Activated T-helper 17 cell treated with anti-CD3 and anti-CD28 coated beads, Interleukin-2, amount 50 U/mL, for 72 hours (primary cell): ENCODE data around the gene WDR62. TPM values are rescaled to one million over a fixed set of nuclear protein-coding genes. Genes with fewer than 3 reads are reported as not detected.
"Not testable (repeated sequence)": the region's sequence is repeated elsewhere in the genome, so short reads cannot be mapped to it uniquely, and the experiment has no call there.

Experiments used
- ATAC-seq: fragments of 150-1000 bp; cut with Tn5 transposase; replicated peaks from 2 replicates; pipeline ENCODE4 v1.10.0; 2021; ENCODE audit warnings: mild to moderate bottlenecking, moderate library complexity
- H3K27ac Mint-ChIP-seq: one replicate; pipeline ENCODE4 v1.8.0; 2022; ENCODE audit warnings: mixed read lengths
- H3K27me3 Mint-ChIP-seq: one replicate; pipeline ENCODE4 v1.8.0; 2022; ENCODE audit warnings: mixed read lengths
- H3K36me3 Mint-ChIP-seq: one replicate; pipeline ENCODE4 v1.8.0; 2022; ENCODE audit warnings: low read depth, mild to moderate bottlenecking, mixed read lengths
- H3K4me1 Mint-ChIP-seq: one replicate; pipeline ENCODE4 v1.8.0; 2022; ENCODE audit warnings: mixed read lengths
- H3K4me3 Mint-ChIP-seq: one replicate; pipeline ENCODE4 v1.8.0; 2022; ENCODE audit warnings: mild to moderate bottlenecking, mixed read lengths
- H3K9me3 Mint-ChIP-seq: one replicate; pipeline ENCODE4 v1.8.0; 2022; ENCODE audit warnings: mixed read lengths
- total RNA-seq, 2 donors: library from RNA; stranded (reverse); gene quantifications; one replicate each; pipeline ENCODE4 v1.2.3, GENCODE V29; 2022

WDR62 gene
- total RNA-seq, 2 donors from 2014 or later = 19.3 to 33.2 TPM

DNA sequence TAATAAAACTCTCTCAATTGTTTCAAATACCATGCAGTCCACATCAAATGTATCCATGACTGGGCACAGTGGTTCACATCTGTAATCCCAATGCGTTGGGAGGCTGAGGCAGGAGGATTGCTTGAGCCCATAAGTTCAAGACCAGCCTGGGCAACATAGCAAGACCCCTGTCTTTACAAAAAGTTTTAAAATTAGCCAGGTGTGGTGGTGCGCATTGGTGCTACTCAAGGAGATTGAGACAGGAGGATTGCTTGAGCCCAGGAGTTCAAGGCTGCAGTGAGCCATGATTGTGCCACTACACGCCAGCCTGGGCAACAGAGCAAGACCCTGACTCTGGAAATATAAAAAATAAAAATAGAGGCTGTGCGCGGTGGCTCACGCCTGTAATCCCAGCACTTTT lies 27.0 kb upstream of the WDR62 start:
- no peaks in the 10 kb centered on the region for H3K9me3 Mint-ChIP-seq
- no peak overlapping the region for H3K4me3 Mint-ChIP-seq
- H3K4me1 Mint-ChIP-seq = peaks cover 5% of the 10 kb centered on the region
- H3K36me3 Mint-ChIP-seq = peaks cover 28% of the 10 kb centered on the region
- no peaks in the 10 kb centered on the region for H3K27me3 Mint-ChIP-seq
- H3K27ac Mint-ChIP-seq = no peak overlapping the region
- ATAC-seq = no peak

DNA sequence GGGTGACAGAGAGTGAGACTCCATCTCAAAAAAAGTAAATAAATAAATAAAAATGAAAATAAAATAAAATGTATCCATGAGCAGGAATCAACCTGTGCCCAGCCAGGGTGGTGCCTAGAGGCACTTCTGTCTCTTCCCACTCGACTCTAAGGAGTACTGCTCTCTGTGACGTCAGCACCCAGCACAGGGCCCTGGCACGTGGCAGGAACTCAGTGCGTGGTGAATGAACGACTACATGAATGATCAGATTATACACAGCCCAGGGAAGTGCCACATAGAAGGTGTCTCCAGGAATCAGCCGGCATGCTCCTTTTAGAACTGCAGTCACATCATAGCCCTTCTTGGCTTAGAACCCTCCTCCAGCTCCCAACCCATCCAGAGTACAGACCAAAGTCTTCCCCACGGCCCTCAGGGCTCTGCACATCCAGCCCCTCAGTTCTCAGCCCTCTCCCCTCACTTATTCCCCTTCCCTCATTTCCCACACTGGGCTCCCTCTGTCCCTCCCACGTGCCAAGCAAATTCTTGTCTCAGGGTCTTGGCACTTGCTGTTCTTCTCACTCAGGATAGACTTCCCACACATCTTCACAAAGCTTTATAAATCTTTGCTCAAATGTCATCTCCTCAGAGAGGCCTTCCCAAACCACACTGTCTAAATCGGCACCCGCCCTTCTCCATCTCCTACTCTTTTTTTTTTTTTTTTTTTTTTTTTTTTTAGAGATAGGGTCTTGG lies 26.2 kb upstream of the WDR62 start:
- ATAC-seq = no peak
- Mint-ChIP-seq H3K9me3 (no peaks in the 10 kb centered on the region), H3K4me3 (no peak overlapping the region), H3K27ac (no peak overlapping the region), H3K27me3 (no peaks in the 10 kb centered on the region), H3K4me1 (peaks cover 5% of the 10 kb centered on the region), H3K36me3 (peaks cover 22% of the 10 kb centered on the region)

DNA sequence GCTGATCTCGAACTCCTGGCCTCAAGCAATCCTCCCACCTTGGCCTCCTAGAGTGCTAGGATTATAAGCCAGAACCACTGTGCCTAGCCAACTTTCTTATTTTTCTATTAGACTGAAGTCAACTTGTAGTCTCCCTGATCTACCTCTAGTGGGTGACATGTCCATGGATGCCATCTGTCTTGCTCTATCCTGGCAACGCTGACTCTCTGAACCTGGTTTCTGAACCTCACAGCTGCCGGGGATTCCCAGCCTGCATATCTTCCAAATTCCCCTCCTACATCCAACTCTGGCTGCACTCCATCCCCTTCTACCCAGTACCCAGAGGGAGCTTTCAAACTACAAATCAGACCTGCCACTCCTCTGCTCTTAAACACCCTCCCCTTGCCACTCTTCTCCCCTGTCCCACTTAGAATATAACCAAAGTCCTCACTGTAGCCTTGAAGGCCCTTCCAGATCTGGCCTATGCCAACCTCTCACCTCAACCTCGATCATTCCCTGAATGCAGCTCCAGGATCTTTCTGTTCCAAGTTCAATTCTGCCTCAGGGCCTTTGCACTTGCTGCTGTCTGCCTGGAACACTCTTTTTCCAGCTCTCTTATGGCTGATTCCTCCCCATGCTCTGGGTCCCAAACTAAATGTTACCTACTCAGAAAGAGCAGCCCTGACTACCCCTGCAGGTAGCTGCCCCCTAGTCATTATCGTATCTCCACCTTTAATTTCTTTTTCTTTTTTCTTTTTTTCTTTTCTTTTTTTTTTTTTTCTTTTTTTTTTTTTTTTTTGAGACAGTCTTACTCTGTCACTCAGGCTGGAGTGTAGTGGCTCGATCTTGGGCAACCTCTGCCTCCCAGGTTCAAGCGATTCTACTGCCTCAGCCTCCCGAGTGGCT lies 24.2 kb upstream of the WDR62 start:
- H3K4me3 Mint-ChIP-seq = no peak overlapping the region
- peak; percentile 23 for ATAC-seq
- no peaks in the 10 kb centered on the region for H3K27me3 Mint-ChIP-seq
- H3K4me1 Mint-ChIP-seq = peaks cover 9% of the 10 kb centered on the region
- peaks cover 27% of the 10 kb centered on the region for H3K36me3 Mint-ChIP-seq
- H3K9me3 Mint-ChIP-seq = no peaks in the 10 kb centered on the region
- no peak overlapping the region for H3K27ac Mint-ChIP-seq

DNA sequence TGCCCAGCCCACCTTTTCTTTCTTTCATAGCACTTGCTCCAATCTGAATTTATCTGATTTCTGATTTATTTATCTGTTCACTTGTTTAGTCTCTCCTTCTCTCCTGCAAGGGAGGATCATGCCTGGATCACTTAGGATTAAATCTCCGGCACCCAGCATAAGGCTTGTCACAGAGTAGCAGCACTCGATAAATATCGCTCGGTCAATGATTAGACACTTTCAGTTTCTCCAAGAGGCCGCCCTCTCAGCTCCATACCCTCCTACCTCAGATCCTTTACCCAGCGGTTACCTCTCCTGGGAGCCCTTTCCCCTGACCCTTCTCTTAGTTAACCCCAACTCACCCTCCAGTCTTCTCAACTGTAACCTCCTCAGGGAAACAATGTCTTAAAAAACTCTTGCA lies 23.4 kb upstream of the WDR62 start:
- no peak for ATAC-seq
- Mint-ChIP-seq H3K9me3 (no peaks in the 10 kb centered on the region), H3K27ac (no peak overlapping the region), H3K27me3 (no peaks in the 10 kb centered on the region), H3K4me1 (peaks cover 15% of the 10 kb centered on the region), H3K36me3 (peaks cover 27% of the 10 kb centered on the region), H3K4me3 (no peak overlapping the region)

DNA sequence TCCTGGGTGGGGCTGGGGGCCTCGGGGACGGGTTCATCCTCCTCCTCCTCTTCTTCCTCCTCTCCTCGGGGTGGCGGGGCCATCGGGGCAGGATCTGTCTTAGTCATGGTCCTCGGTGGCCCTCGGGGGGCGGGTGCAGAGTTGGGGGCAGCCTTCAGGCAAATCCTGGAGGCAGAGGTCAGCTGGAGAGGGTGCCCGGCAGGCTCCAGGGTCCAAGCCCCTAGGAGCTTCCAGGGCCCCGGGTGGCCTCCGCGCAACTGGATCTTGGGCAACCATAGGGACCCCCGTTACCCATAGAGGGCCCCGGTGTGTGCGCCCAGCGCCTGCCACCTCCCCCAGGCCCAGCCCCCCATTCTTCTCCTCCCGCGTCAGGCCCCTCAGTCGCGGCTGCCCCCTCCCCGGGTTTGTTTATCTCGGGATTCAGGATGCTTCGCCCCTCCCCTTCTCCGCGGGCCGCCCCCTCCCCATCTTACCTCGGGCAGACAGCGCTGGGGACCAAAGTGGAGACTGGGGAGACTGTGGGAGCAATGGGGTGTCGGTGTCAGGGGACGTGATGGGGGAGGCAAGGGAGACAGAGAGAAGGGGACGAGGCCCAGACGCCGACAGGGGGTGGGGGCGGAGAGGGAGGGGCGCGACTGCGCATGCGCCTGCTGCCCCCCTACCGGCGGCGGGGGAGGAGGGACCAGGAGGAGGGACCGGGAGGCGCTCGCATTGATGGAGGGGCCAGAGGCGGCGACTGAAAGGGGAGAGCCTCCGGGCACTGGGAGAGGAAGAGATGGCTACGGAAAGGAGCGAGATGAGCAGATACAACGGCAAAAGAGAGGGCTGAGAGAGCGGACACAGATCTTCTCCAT lies 22.2 kb upstream of the WDR62 start, which contains the start of gene CLIP3:
Gene CLIP3 (minus strand): TSS at position 623 of the 854 bp plus-strand sequence. CDS start 516 bp downstream, at position 107.
- Mint-ChIP-seq H3K36me3 (peaks cover 27% of the 10 kb centered on the region), H3K27ac (no peak within 1 kb of the TSS), H3K4me1 (peaks cover 15% of the 10 kb centered on the region), H3K4me3 (peak within 1 kb of the TSS; percentile 47), H3K27me3 (no peaks in the 10 kb centered on the region), H3K9me3 (no peaks in the 10 kb centered on the region)
- ATAC-seq = peak; percentile 16

DNA sequence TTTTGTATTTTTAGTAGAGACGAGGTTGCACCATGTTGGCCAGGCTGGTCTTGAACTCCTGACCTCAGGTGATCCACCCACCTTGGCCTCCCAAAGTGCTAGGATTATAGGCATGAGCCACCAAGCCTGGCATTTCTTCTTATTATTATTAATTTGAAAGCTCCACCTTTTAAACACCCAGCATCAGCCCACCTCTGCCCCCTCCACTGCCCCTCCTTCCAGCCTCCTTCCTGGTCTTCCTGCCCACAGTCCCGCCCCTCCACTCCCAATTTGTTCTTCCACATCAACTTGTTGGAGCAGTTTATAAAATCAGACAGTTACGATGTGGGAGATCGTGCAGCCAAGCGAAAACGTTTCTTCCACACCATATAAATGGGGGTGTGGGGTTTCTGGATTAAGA lies 14.2 kb upstream of the WDR62 start:
- peaks cover 6% of the 10 kb centered on the region for H3K4me1 Mint-ChIP-seq
- no peak for ATAC-seq

DNA sequence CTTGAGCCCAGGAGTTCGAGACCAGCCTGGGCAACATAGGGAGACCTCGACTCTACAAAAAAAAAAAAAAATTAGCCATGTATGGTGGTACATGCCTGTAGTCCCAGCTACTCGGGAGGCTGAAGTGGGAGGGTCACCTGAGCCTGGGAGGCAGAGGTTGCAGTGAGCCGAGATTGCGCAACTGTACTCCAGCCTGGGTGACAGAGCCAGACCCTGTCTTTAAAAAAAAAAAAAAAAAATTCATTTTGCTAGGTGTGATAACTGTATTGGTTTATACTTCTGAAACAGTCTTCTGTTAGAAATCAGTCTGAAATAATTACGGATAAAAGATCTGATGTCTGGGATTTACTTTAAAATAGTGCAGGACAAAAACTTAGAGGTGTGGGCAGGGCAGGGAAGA lies 13.6 kb upstream of the WDR62 start:
- not testable (repeated sequence) for H3K27ac Mint-ChIP-seq, H3K9me3 Mint-ChIP-seq, H3K27me3 Mint-ChIP-seq, ATAC-seq, H3K4me1 Mint-ChIP-seq, H3K4me3 Mint-ChIP-seq
- H3K36me3 Mint-ChIP-seq = peaks cover 16% of the 10 kb centered on the region

More for the DNA sequence above, 14.2 kb upstream of the WDR62 start:
- Mint-ChIP-seq H3K36me3 (peaks cover 16% of the 10 kb centered on the region), H3K4me3 (no peak overlapping the region), H3K27ac (no peak overlapping the region), H3K27me3 (no peaks in the 10 kb centered on the region), H3K9me3 (no peaks in the 10 kb centered on the region)

DNA sequence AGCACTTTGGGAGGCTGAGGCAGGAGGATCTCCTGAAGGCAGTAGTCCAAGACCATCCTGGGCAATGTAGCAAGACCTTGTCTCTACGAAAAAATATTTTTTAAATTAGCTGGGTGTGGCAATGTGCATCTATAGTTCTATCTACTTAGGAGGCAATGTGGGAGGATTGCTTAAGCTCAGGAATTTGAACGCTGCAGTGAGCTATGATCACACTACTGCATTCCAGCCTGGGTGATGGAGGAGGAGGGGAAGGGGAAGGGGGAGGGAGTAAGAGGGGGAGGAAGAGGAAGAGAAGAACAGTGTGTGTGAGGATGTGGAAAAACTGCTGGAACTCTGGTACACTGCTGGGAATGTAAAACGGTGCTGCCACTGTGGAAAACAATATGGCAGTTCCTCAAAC lies 12.9 kb upstream of the WDR62 start:
- Mint-ChIP-seq H3K36me3 (peaks cover 16% of the 10 kb centered on the region), H3K9me3 (no peaks in the 10 kb centered on the region), H3K4me3 (no peak overlapping the region), H3K27me3 (no peaks in the 10 kb centered on the region), H3K27ac (no peak overlapping the region), H3K4me1 (peaks cover 7% of the 10 kb centered on the region)
- no peak for ATAC-seq

DNA sequence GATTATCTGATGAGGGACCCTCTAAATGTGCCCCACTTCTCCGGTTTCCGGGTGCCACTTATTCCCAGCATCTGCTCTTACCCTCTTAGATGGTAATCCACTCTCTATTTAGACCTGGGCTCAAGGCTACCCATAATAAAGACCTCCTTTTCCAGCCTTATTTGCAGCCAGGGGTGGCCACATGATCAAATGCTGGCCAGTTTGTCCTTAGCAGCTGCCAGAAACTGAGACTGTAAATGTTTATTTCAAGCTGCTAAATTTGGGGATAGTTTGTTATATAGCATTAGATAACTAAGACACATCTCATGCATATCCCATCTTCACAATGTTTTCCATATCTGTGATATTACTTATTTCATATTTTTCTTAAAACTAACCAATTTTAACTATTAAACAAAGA lies 10.7 kb upstream of the WDR62 start:
- no peaks in the 10 kb centered on the region for H3K9me3 Mint-ChIP-seq
- no peak overlapping the region for H3K4me3 Mint-ChIP-seq
- H3K27ac Mint-ChIP-seq = no peak overlapping the region
- H3K27me3 Mint-ChIP-seq = no peaks in the 10 kb centered on the region
- no peak for ATAC-seq
- H3K4me1 Mint-ChIP-seq = peaks cover 7% of the 10 kb centered on the region
- peaks cover 16% of the 10 kb centered on the region for H3K36me3 Mint-ChIP-seq

DNA sequence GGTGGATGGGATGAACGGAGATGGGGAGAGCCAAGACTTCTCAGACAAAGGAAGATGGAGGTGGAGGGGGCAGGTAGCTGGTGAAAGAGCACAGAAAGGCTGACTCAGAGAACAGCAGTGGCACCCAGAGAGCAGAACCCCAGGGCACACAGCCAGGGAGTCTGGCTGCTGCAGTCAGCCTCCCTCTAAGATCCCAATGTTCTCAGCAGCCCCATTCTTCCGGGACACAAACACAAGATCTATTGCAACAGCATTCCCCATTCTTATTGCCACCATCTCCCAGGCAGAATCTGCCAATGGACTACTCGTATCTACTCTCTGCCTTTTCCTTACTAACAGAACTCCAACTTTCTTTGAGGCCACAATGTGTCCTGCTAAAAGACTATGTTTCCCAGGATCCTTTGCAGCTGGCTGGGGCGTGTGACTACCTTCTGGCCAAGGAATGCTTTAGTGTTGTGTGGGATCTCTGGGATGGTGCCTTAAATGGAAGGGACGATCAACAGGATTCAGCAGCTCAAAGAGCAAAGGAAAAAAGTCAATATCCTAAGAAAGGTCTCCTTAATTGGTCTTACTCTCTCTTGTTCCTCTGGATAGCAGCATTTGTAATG lies 8.2 kb upstream of the WDR62 start:
- ATAC-seq = no peak
- Mint-ChIP-seq H3K9me3 (no peaks in the 10 kb centered on the region), H3K4me3 (no peak overlapping the region), H3K36me3 (peaks cover 5% of the 10 kb centered on the region), H3K27me3 (no peaks in the 10 kb centered on the region), H3K4me1 (peaks cover 15% of the 10 kb centered on the region), H3K27ac (no peak overlapping the region)

DNA sequence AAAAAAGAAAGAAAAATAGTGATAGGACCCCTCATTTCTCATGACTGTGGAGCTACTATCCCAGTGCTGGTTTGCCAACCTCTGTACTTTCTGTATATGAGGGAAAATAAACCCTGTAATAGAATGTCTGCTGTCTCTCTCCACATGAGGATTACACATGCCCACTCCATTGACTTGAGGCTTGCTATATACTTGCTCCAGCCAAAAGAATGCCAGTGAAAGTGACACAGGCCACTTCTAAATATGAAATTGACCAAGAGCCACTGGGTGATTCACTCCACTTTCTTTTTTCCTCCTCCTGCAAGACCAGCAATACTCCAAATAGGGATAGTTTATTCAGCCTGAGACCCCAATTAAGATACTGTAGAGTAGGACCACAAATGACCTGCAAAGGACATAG lies 6.9 kb upstream of the WDR62 start:
- Mint-ChIP-seq H3K4me1 (peaks cover 15% of the 10 kb centered on the region), H3K27me3 (no peaks in the 10 kb centered on the region), H3K9me3 (no peaks in the 10 kb centered on the region), H3K4me3 (no peak overlapping the region), H3K36me3 (no peaks in the 10 kb centered on the region), H3K27ac (no peak overlapping the region)
- no peak for ATAC-seq

DNA sequence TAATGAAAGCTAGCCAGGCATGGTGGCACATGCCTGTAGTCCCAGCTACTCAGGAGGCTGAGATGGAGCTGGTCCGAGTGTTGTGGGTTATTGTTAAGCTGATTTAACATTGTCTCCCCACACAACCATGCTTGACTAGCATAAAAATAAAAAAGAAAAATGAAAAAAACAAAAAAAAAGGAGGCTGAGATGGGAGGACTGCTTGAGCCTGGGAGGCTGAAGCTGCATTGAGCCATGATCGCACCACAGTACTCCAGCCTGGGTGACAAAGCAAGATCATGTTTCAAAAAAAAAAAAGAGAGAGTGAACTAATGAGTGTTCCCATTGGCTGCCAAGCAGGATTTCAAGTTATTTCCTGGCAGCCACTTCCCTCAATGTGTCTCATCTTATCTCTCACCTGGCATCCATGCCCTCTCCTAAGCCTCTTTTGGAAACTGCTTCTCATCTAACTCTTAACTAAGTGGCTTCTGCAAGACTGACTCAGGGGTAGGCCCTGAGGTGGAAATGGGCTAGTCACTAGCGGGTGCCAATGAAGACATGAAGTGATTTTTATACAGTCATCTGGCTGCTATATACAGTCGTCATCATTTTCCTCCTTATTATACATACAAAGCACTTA lies 5.5 kb upstream of the WDR62 start:
- ATAC-seq = no peak
- no peak overlapping the region for H3K4me3 Mint-ChIP-seq
- no peaks in the 10 kb centered on the region for H3K36me3 Mint-ChIP-seq
- no peak overlapping the region for H3K27ac Mint-ChIP-seq
- no peaks in the 10 kb centered on the region for H3K27me3 Mint-ChIP-seq
- H3K9me3 Mint-ChIP-seq = no peaks in the 10 kb centered on the region
- H3K4me1 Mint-ChIP-seq = peaks cover 15% of the 10 kb centered on the region

DNA sequence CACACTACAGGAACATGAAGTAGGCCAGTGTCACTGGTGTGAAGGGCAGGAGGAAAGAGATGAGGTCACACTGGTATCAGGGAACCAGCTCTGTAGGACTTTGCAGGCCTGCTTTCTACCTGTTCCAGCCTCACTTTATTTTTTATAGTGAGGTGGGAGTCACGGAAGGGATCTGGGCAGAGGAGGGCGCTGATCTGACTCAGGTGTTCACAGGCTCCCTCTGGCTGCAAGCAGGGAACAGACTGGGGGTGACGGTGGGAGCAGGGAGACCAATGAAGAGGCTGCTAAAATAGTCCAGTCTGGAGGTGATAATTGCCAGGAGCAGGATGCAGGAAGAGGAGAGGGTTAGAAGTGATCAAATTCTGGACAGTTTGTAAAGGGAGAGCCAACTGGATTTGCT lies 3.5 kb upstream of the WDR62 start:
- H3K27ac Mint-ChIP-seq = peak overlapping the region; percentile 16
- no peak for ATAC-seq
- H3K36me3 Mint-ChIP-seq = no peaks in the 10 kb centered on the region
- no peaks in the 10 kb centered on the region for H3K9me3 Mint-ChIP-seq
- no peaks in the 10 kb centered on the region for H3K27me3 Mint-ChIP-seq
- H3K4me3 Mint-ChIP-seq = no peak overlapping the region
- peaks cover 14% of the 10 kb centered on the region for H3K4me1 Mint-ChIP-seq

DNA sequence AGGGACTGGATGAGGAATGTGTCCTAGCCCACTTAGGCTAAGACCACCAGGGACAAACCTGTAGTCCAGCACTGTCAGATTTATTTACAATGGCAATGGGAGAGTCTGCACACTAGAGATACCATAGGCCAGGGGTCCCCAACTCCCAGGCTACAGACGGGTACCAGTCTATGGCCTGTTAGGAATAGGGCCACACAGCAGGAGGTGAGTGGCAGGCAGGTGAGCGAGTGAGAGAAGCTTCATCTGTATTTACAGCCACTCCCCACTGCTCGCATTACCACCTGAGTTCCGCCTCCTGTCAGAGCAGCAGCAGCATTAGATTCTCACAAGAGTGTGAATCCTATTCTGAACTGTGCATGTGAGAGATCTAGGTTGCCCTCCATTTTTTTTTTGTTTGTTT lies 3.1 kb upstream of the WDR62 start:
- no peaks in the 10 kb centered on the region for H3K9me3 Mint-ChIP-seq
- H3K4me3 Mint-ChIP-seq = no peak overlapping the region
- H3K27ac Mint-ChIP-seq = no peak overlapping the region
- no peaks in the 10 kb centered on the region for H3K27me3 Mint-ChIP-seq
- H3K36me3 Mint-ChIP-seq = no peaks in the 10 kb centered on the region
- ATAC-seq = no peak
- H3K4me1 Mint-ChIP-seq = peaks cover 13% of the 10 kb centered on the region
